Endothelial cell (in vitro differentiated cells): ENCODE results near the gene PRRG2. TPM values are rescaled to one million over a fixed set of nuclear protein-coding genes. Genes with fewer than 3 reads are reported as not detected.

Experiments
- DNase-seq: peaks from one replicate; pipeline ENCODE4 v3.0.0; 2021; ENCODE audit warnings: low spot score
- H3K27ac Mint-ChIP-seq: one replicate; pipeline ENCODE4 v1.8.0; 2021; ENCODE audit warnings: mixed read lengths, inconsistent platforms; ENCODE audit not compliant: unreplicated experiment
- H3K27me3 Mint-ChIP-seq: one replicate; pipeline ENCODE4 v1.8.0; 2021; ENCODE audit warnings: mild to moderate bottlenecking, moderate library complexity, mixed read lengths, inconsistent platforms; ENCODE audit not compliant: unreplicated experiment
- H3K36me3 Mint-ChIP-seq: one replicate; pipeline ENCODE4 v1.8.0; 2021; ENCODE audit warnings: mild to moderate bottlenecking, low read depth, mixed read lengths, inconsistent platforms; ENCODE audit not compliant: unreplicated experiment
- H3K4me1 Mint-ChIP-seq: one replicate; pipeline ENCODE4 v1.8.0; 2021; ENCODE audit warnings: mild to moderate bottlenecking, mixed read lengths, inconsistent platforms; ENCODE audit not compliant: unreplicated experiment
- H3K4me3 Mint-ChIP-seq: one replicate; pipeline ENCODE4 v1.8.0; 2021; ENCODE audit warnings: mild to moderate bottlenecking, mixed read lengths, inconsistent platforms; ENCODE audit not compliant: unreplicated experiment
- H3K9me3 Mint-ChIP-seq: one replicate; pipeline ENCODE4 v1.8.0; 2021; ENCODE audit warnings: mixed read lengths, inconsistent platforms; ENCODE audit not compliant: unreplicated experiment
- CTCF ChIP-seq: fragments of 200-600 bp; sonication (generic); IDR thresholded peaks from one replicate; pipeline ENCODE4 v1.5.0; 2021; ENCODE audit warnings: antibody characterized with exemption; ENCODE audit not compliant: unreplicated experiment
- long read RNA-seq: library from polyadenylated mRNA; unstranded; transcript quantifications from one replicate; pipeline ENCODE4 v2.0.0, GENCODE V29; 2020; ENCODE audit not compliant: unreplicated experiment
- total RNA-seq: library from RNA; stranded (reverse); fragmentation: NEBNext Ultra II Directional; extraction: Animal tissue kit (Norgen Biotek cat#: 25700); gene quantifications from one replicate; pipeline ENCODE4 v1.2.1, GENCODE V29; 2021; ENCODE audit not compliant: unreplicated experiment

Gene PRRG2
- total RNA-seq = 2.4 TPM
- long read RNA-seq = 0 reads

DNA sequence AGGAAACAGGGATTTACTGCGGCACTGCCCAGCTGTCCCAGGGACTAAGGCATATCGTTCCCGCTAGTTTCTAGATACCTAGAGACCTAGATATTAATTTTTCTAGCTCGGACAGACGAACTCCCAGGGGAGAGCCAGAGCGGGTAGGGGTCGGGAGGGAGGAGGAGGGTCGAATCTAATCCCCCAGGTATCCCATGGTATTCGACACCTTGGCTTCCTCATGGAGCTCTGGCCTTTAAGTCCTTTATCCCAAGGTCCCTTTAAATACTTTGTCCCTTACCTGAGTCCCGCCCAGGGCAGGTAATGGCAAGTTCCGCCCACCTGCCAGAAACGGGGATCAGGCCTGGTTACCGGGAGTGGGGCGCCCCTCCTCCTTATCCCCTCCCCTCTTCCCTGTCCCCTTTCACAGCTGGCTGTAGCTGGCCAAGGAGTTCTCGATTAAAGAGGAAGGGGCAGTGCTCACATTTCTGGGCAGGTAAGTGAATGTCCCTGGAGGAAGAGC lies at the start of gene PRRG2:
TSS of gene PRRG2 (plus strand) at position 310 of the 502 bp plus-strand sequence. CDS start 1,904 bp downstream, outside the sequence.
- peaks cover 20% of the 10 kb centered on the region for H3K4me1 Mint-ChIP-seq
- peaks cover 9% of the 10 kb centered on the region for H3K36me3 Mint-ChIP-seq
- peak within 1 kb of the TSS; percentile 98 for H3K27ac Mint-ChIP-seq
- no peak for DNase-seq
- H3K9me3 Mint-ChIP-seq = no peaks in the 10 kb centered on the region
- peaks cover 8% of the 10 kb centered on the region for H3K27me3 Mint-ChIP-seq
- H3K4me3 Mint-ChIP-seq = peak within 1 kb of the TSS; percentile 99
- no peak for TF ChIP-seq CTCF

- Mint-ChIP-seq H3K4me1 (peaks cover 15% of the 10 kb centered on the region), H3K9me3 (no peaks in the 10 kb centered on the region), H3K27me3 (peaks cover 16% of the 10 kb centered on the region), H3K27ac (peak overlapping the region; percentile 57), H3K36me3 (peaks cover 22% of the 10 kb centered on the region), H3K4me3 (peak overlapping the region; percentile 88)
- peak; percentile 80 for DNase-seq
- TF ChIP-seq CTCF = peak; percentile 50
Observed at GRCh38 chr19:49533551-49534488, 47.3 kb upstream of the PRRG2 start.

- Mint-ChIP-seq H3K27ac (peak overlapping the region; percentile 57), H3K9me3 (no peaks in the 10 kb centered on the region), H3K36me3 (peaks cover 18% of the 10 kb centered on the region), H3K4me3 (peak overlapping the region; percentile 88), H3K4me1 (peaks cover 15% of the 10 kb centered on the region), H3K27me3 (peaks cover 16% of the 10 kb centered on the region)
- DNase-seq = no peak
- TF ChIP-seq CTCF = no peak
Observed at GRCh38 chr19:49534632-49535385, 46.3 kb upstream of the PRRG2 start.

DNA sequence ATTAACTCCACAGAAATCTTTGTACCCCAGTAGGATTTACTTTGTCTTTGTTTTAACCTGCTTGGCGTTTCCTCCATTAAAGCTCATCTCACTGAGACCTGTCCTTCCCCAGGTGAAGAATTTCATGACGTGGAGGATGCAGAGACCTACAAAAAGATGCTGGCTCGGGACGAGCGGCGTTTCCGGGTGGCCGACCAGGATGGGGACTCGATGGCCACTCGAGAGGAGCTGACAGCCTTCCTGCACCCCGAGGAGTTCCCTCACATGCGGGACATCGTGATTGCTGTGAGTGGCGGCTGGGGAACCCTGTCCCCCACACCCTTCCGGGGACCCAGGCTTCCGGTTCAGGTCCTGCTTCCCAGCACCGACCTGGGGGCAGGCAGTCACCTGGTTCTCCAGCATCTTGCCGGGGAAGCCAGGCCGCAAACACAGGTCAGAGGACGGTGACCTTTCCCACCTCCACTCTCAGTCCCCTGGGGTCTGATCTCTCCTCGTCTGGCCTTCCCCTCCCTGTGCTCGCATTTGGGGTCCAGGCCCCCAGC lies 44.1 kb upstream of the PRRG2 start:
- Mint-ChIP-seq H3K27ac (no peak overlapping the region), H3K27me3 (peaks cover 10% of the 10 kb centered on the region), H3K9me3 (no peaks in the 10 kb centered on the region), H3K4me1 (peaks cover 15% of the 10 kb centered on the region), H3K4me3 (no peak overlapping the region), H3K36me3 (peaks cover 13% of the 10 kb centered on the region)
- TF ChIP-seq CTCF = no peak
- DNase-seq = no peak
